ENCODE measurements around the gene CCDC97.
A peak's percentile ranks its signal among the peaks of the same experiment; 100 is the strongest.
"Not testable (repeated sequence)": the region's sequence is repeated elsewhere in the genome, so short reads cannot be mapped to it uniquely, and the experiment has no call there.

CCDC97 gene

GRCh38 chr19:41335467-41335866 lies 25.5 kb downstream of the CCDC97 start:
- DNase-seq (ENCODE audit: low read depth in 3 of 3): no peak

GRCh38 chr19:41339936-41340335 lies 30.0 kb downstream of the CCDC97 start:
- DNase-seq (ENCODE audit: low read depth in 3 of 3): no peak

GRCh38 chr19:41341669-41342490 lies 31.9 kb downstream of the CCDC97 start:
- DNase-seq (ENCODE audit: low read depth in 3 of 3): no peak

GRCh38 chr19:41344162-41344561 lies 34.2 kb downstream of the CCDC97 start:
- no peak for DNase-seq (ENCODE audit: low read depth in 3 of 3)

GRCh38 chr19:41346916-41347315 lies 36.9 kb downstream of the CCDC97 start:
- DNase-seq (ENCODE audit: low read depth in 3 of 3): not testable (repeated sequence)

GRCh38 chr19:41350735-41351338 lies 40.9 kb downstream of the CCDC97 start:
- no peak for DNase-seq (ENCODE audit: low read depth in 3 of 3)

- DNase-seq (ENCODE audit: low read depth in 3 of 3): peak; percentile 67 to 81 (median 68)
These were observed 41.6 kb downstream of the CCDC97 start for GRCh38 chr19:41351339-41352245.

GRCh38 chr19:41352279-41352608 lies 42.3 kb downstream of the CCDC97 start:
- no peak for DNase-seq (ENCODE audit: low read depth in 3 of 3)

- DNase-seq (ENCODE audit: low read depth in 3 of 3): peak; percentile 57 to 78 (median 63)
These were observed 42.9 kb downstream of the CCDC97 start for GRCh38 chr19:41352609-41353465.

GRCh38 chr19:41353466-41354342 lies 43.7 kb downstream of the CCDC97 start, which contains the start of gene TGFB1:
Gene TGFB1, minus strand, starts transcription at chr19:41353922. Its CDS starts 878 bp downstream, at chr19:41353044.
- DNase-seq (ENCODE audit: low read depth in 3 of 3): peak; percentile 79 to 88 (median 80)

GRCh38 chr19:41354343-41354953 lies 44.5 kb downstream of the CCDC97 start:
- no peak for DNase-seq (ENCODE audit: low read depth in 3 of 3)

- DNase-seq (ENCODE audit: low read depth in 3 of 3): no peak
These were observed 45.1 kb downstream of the CCDC97 start for GRCh38 chr19:41355035-41355434.

- DNase-seq (ENCODE audit: low read depth in 3 of 3): no peak
These were observed 45.8 kb downstream of the CCDC97 start for GRCh38 chr19:41355802-41356201.

- DNase-seq (ENCODE audit: low read depth in 3 of 3): no peak
These were observed 47.2 kb downstream of the CCDC97 start for GRCh38 chr19:41356984-41357739.

GRCh38 chr19:41357746-41358145 lies 47.8 kb downstream of the CCDC97 start:
- no peak for DNase-seq (ENCODE audit: low read depth in 3 of 3)

- DNase-seq (ENCODE audit: low read depth in 3 of 3): no peak
These were observed 49.8 kb downstream of the CCDC97 start for GRCh38 chr19:41359741-41360140.

GRCh38 chr19:41362143-41362847 lies 52.3 kb downstream of the CCDC97 start:
- no peak for DNase-seq (ENCODE audit: low read depth in 3 of 3)

- DNase-seq (ENCODE audit: low read depth in 3 of 3): no peak
These were observed 53.4 kb downstream of the CCDC97 start for GRCh38 chr19:41363371-41363752.
